Measurements from ENCODE around the gene NKX3-2.

Gene NKX3-2

GRCh38 chr4:13492747-13493146 lies 51.6 kb downstream of the NKX3-2 start:
- Histone ChIP-seq H3K27ac (ENCODE audit: low read depth, low read length) (no peak overlapping the region), H3K4ac (ENCODE audit: low read depth, low read length) (no peak overlapping the region), H3K79me1 (ENCODE audit: low read length) (no peaks in the 10 kb centered on the region), H4K91ac (ENCODE audit: low read depth, low read length) (no peak overlapping the region), H3K9ac (ENCODE audit: low read length) (no peak overlapping the region), H3K79me2 (ENCODE audit: control insufficient read depth, insufficient read depth, low read length, poor library complexity) (no peaks in the 10 kb centered on the region), H3K27me3 (ENCODE audit: insufficient read depth, low read length) (no peaks in the 10 kb centered on the region), H4K12ac (ENCODE audit: low read depth, low read length) (no peak overlapping the region), H2BK12ac (ENCODE audit: low read length) (no peak overlapping the region), H3K18ac (ENCODE audit: low read length) (no peak overlapping the region), H2AFZ (ENCODE audit: insufficient read depth, low read length, poor library complexity) (no peak overlapping the region), H3K4me1 (ENCODE audit: control insufficient read depth in 1 of 2, insufficient read depth in 2 of 2, low read length in 2 of 2) (no peaks in the 10 kb centered on the region), H2AK5ac (ENCODE audit: low read length) (no peak overlapping the region), H3K4me3 (ENCODE audit: low read depth, low read length) (no peak overlapping the region), H3K9me3 (ENCODE audit: insufficient read depth, low read depth, low read length) (no peaks in the 10 kb centered on the region), H3K14ac (ENCODE audit: low read length) (no peak overlapping the region), H2BK120ac (ENCODE audit: insufficient read depth, low read length, poor library complexity) (no peak overlapping the region), H4K8ac (ENCODE audit: low read depth, low read length) (no peak overlapping the region), H3K36me3 (ENCODE audit: control insufficient read depth in 1 of 2, insufficient read depth in 2 of 2, low read length in 2 of 2) (no peaks in the 10 kb centered on the region), H3K4me2 (ENCODE audit: low read length) (no peak overlapping the region), H2BK5ac (ENCODE audit: low read depth, low read length, poor library complexity) (no peak overlapping the region), H3K23ac (ENCODE audit: low read length) (no peak overlapping the region)
- no CpG with 5 or more reads among the region's 3 CpGs for WGBS (ENCODE audit: extremely low coverage, insufficient coverage, insufficient read length)
- DNase-seq = no peak

All from trophoblast cell (in vitro differentiated cells and primary cell).